ENCODE measurements around the gene STIMATE. TPM values are rescaled to one million over a fixed set of nuclear protein-coding genes. Genes with fewer than 3 reads are reported as not detected.
A peak's percentile ranks its signal among the peaks of the same experiment; 100 is the strongest.

STIMATE gene
- total and polyA plus RNA-seq, 2 experiments from 2014 or later, result 9.3 to 10.3 TPM

- no peaks in the 10 kb centered on the region for H3K9me2 ChIP-seq (ENCODE audit: insufficient read depth)
- TF ChIP-seq EZH2 (IDR thresholded peaks at IDR 0.05; ENCODE audit: insufficient read depth, poor library complexity, severe bottlenecking), result no peak
- TF ChIP-seq EZH2phosphoT487 (IDR thresholded peaks at IDR 0.05; ENCODE audit: insufficient read depth, low read depth), result no peak
- no peak within 1 kb of the TSS for H3K27ac ChIP-seq
- peaks cover 8% of the 10 kb centered on the region for H3K4me1 ChIP-seq (ENCODE audit: insufficient read depth)
- no peak within 1 kb of the TSS for H2AFZ ChIP-seq
- no peak for DNase-seq
- H3K9ac ChIP-seq, result no peak within 1 kb of the TSS; the same call in 1 of the 2 replicates
- in situ Hi-C loops (cut with MboI), result no loop called here
- no peaks in the 10 kb centered on the region for H3K36me3 ChIP-seq (ENCODE audit: low read depth)
- H3K27me3 ChIP-seq (replicated peaks; ENCODE audit: insufficient read depth), result no peaks in the 10 kb centered on the region
- no peaks in the 10 kb centered on the region for H3K79me2 ChIP-seq (ENCODE audit: insufficient read depth)
- no peaks in the 10 kb centered on the region for H4K20me1 ChIP-seq (ENCODE audit: insufficient read depth)
- no peaks in the 10 kb centered on the region for H3F3A ChIP-seq (ENCODE audit: insufficient read depth)
- no peaks in the 10 kb centered on the region for H3K9me3 ChIP-seq (ENCODE audit: low read depth)
- peak within 1 kb of the TSS; percentile 54 for H3K4me2 ChIP-seq (ENCODE audit: unreplicated experiment)
- no peak within 1 kb of the TSS for H3K4me3 ChIP-seq
- 82 to 83% methylated on average over 14 to 16 of the region's 16 CpGs for WGBS, 2 experiments (ENCODE audit: low coverage in 1 of 2, low lambda C conversion rate in 2 of 2, missing lambda C conversion rate in 2 of 2)
Measured at GRCh38 chr3:52830535-52831258, 66.7 kb downstream of the STIMATE start, which contains the start of gene ITIH4. TSS of gene ITIH4 (minus strand) at chr3:52830672. CDS start at chr3:52830642, 30 bp downstream.

GRCh38 chr3:52829906-52830463 lies 67.4 kb downstream of the STIMATE start:
- H2AFZ ChIP-seq, result no peak overlapping the region
- WGBS, 2 experiments (ENCODE audit: low coverage in 1 of 2, low lambda C conversion rate in 2 of 2, missing lambda C conversion rate in 2 of 2), result 85 to 89% methylated on average over 10 of the region's 10 CpGs
- H3K4me3 ChIP-seq, result no peak overlapping the region
- H3K4me1 ChIP-seq (ENCODE audit: insufficient read depth), result peaks cover 8% of the 10 kb centered on the region
- H3K27me3 ChIP-seq (replicated peaks; ENCODE audit: insufficient read depth), result no peaks in the 10 kb centered on the region
- TF ChIP-seq EZH2 (IDR thresholded peaks at IDR 0.05; ENCODE audit: insufficient read depth, poor library complexity, severe bottlenecking) (no peak), EZH2phosphoT487 (IDR thresholded peaks at IDR 0.05; ENCODE audit: insufficient read depth, low read depth) (no peak)
- H3K9me3 ChIP-seq (ENCODE audit: low read depth), result no peaks in the 10 kb centered on the region
- H3K9me2 ChIP-seq (ENCODE audit: insufficient read depth), result no peaks in the 10 kb centered on the region
- no peak overlapping the region for H3K9ac ChIP-seq
- H3K36me3 ChIP-seq (ENCODE audit: low read depth), result no peaks in the 10 kb centered on the region
- in situ Hi-C loops (cut with MboI), result no loop called here
- H4K20me1 ChIP-seq (ENCODE audit: insufficient read depth), result no peaks in the 10 kb centered on the region
- DNase-seq, result no peak
- no peaks in the 10 kb centered on the region for H3K79me2 ChIP-seq (ENCODE audit: insufficient read depth)
- H3K4me2 ChIP-seq (ENCODE audit: unreplicated experiment), result no peak overlapping the region
- H3K27ac ChIP-seq, result no peak overlapping the region
- H3F3A ChIP-seq (ENCODE audit: insufficient read depth), result no peaks in the 10 kb centered on the region

- Histone ChIP-seq H3K4me3 (no peak overlapping the region), H3K9ac (no peak overlapping the region), H4K20me1 (ENCODE audit: insufficient read depth) (no peaks in the 10 kb centered on the region), H3K4me2 (ENCODE audit: unreplicated experiment) (no peak overlapping the region), H3K79me2 (ENCODE audit: insufficient read depth) (no peaks in the 10 kb centered on the region), H3K27ac (no peak overlapping the region), H3K36me3 (ENCODE audit: low read depth) (no peaks in the 10 kb centered on the region), H3K9me3 (ENCODE audit: low read depth) (no peaks in the 10 kb centered on the region), H3K27me3 (replicated peaks; ENCODE audit: insufficient read depth) (no peaks in the 10 kb centered on the region), H3K9me2 (ENCODE audit: insufficient read depth) (no peaks in the 10 kb centered on the region), H2AFZ (no peak overlapping the region), H3K4me1 (ENCODE audit: insufficient read depth) (peaks cover 8% of the 10 kb centered on the region), H3F3A (ENCODE audit: insufficient read depth) (no peaks in the 10 kb centered on the region)
- in situ Hi-C loops (cut with MboI), result no loop called here
- TF ChIP-seq EZH2 (IDR thresholded peaks at IDR 0.05; ENCODE audit: insufficient read depth, poor library complexity, severe bottlenecking), result no peak
- TF ChIP-seq EZH2phosphoT487 (IDR thresholded peaks at IDR 0.05; ENCODE audit: insufficient read depth, low read depth), result no peak
- WGBS, 2 experiments (ENCODE audit: low coverage in 1 of 2, low lambda C conversion rate in 2 of 2, missing lambda C conversion rate in 2 of 2), result 69 to 79% methylated on average over 3 of the region's 3 CpGs
- DNase-seq, result no peak
Measured at GRCh38 chr3:52829482-52829881, 67.9 kb downstream of the STIMATE start.

GRCh38 chr3:52827866-52828376 lies 69.4 kb downstream of the STIMATE start:
- Histone ChIP-seq H3K9me3 (ENCODE audit: low read depth) (no peaks in the 10 kb centered on the region), H3K79me2 (ENCODE audit: insufficient read depth) (no peaks in the 10 kb centered on the region), H4K20me1 (ENCODE audit: insufficient read depth) (no peaks in the 10 kb centered on the region), H3F3A (ENCODE audit: insufficient read depth) (no peaks in the 10 kb centered on the region), H2AFZ (no peak overlapping the region), H3K27ac (no peak overlapping the region), H3K4me2 (ENCODE audit: unreplicated experiment) (no peak overlapping the region), H3K9me2 (ENCODE audit: insufficient read depth) (no peaks in the 10 kb centered on the region), H3K9ac (no peak overlapping the region), H3K4me3 (no peak overlapping the region), H3K27me3 (replicated peaks; ENCODE audit: insufficient read depth) (no peaks in the 10 kb centered on the region), H3K4me1 (ENCODE audit: insufficient read depth) (peaks cover 8% of the 10 kb centered on the region), H3K36me3 (ENCODE audit: low read depth) (no peaks in the 10 kb centered on the region)
- WGBS, 2 experiments (ENCODE audit: low coverage in 1 of 2, low lambda C conversion rate in 2 of 2, missing lambda C conversion rate in 2 of 2), result 67 to 71% methylated on average over 10 of the region's 10 CpGs
- DNase-seq, result no peak
- TF ChIP-seq EZH2phosphoT487 (IDR thresholded peaks at IDR 0.05; ENCODE audit: insufficient read depth, low read depth), result no peak
- no peak for TF ChIP-seq EZH2 (IDR thresholded peaks at IDR 0.05; ENCODE audit: insufficient read depth, poor library complexity, severe bottlenecking)
- in situ Hi-C loops (cut with MboI), result no loop called here
